Measurements from ENCODE around the gene CRNN. TPM values are rescaled to one million over a fixed set of nuclear protein-coding genes. Genes with fewer than 3 reads are reported as not detected.

Gene CRNN
- total and polyA plus RNA-seq, 10 of the 15 experiments (the other 5 are each of a cell fraction or from before 2014, with no cell fraction given): not detected

DNA sequence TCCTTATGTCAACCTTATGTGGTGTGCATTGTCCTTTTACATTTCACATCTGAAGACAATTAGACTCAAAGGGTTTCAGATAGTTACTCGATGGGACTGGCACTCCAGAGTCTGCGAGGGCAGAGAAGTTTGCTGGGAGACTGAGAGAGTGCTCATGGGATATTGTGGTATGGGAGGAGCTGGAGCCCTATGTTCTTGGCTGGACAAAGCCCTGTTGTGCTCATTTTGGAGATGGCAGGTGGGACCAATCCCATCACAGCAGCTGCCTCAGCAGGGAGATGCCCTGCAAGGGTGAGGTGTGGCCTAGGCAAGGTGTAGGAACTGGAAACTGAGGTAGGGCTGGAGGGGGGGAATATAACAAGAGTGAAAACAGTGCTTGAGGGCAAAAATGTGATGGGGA, 43.5 kb upstream of the CRNN start:
- BruUV-seq (replicated peaks): no TSS peak
- no peak for TF ChIP-seq NRF1 (conservative IDR thresholded peaks at IDR 0.05; ENCODE audit: low read depth, low read length)
- TF ChIP-seq PAX8 (IDR thresholded peaks at IDR 0.05): no peak
- TF ChIP-seq, protein P1, sequence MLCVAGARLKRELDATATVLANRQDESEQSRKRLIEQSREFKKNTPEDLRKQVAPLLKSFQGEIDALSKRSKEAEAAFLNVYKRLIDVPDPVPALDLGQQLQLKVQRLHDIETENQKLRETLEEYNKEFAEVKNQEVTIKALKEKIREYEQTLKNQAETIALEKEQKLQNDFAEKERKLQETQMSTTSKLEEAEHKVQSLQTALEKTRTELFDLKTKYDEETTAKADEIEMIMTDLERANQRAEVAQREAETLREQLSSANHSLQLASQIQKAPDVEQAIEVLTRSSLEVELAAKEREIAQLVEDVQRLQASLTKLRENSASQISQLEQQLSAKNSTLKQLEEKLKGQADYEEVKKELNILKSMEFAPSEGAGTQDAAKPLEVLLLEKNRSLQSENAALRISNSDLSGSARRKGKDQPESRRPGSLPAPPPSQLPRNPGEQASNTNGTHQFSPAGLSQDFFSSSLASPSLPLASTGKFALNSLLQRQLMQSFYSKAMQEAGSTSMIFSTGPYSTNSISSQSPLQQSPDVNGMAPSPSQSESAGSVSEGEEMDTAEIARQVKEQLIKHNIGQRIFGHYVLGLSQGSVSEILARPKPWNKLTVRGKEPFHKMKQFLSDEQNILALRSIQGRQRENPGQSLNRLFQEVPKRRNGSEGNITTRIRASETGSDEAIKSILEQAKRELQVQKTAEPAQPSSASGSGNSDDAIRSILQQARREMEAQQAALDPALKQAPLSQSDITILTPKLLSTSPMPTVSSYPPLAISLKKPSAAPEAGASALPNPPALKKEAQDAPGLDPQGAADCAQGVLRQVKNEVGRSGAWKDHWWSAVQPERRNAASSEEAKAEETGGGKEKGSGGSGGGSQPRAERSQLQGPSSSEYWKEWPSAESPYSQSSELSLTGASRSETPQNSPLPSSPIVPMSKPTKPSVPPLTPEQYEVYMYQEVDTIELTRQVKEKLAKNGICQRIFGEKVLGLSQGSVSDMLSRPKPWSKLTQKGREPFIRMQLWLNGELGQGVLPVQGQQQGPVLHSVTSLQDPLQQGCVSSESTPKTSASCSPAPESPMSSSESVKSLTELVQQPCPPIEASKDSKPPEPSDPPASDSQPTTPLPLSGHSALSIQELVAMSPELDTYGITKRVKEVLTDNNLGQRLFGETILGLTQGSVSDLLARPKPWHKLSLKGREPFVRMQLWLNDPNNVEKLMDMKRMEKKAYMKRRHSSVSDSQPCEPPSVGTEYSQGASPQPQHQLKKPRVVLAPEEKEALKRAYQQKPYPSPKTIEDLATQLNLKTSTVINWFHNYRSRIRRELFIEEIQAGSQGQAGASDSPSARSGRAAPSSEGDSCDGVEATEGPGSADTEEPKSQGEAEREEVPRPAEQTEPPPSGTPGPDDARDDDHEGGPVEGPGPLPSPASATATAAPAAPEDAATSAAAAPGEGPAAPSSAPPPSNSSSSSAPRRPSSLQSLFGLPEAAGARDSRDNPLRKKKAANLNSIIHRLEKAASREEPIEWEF (IDR thresholded peaks at IDR 0.05; ENCODE audit: insufficient replicate concordance, low read depth, low read length): no peak
- TF ChIP-seq SUPT20H (IDR thresholded peaks at IDR 0.05; ENCODE audit: borderline replicate concordance, control insufficient read depth, low read depth, low read length): no peak
- TF ChIP-seq, protein P2, sequence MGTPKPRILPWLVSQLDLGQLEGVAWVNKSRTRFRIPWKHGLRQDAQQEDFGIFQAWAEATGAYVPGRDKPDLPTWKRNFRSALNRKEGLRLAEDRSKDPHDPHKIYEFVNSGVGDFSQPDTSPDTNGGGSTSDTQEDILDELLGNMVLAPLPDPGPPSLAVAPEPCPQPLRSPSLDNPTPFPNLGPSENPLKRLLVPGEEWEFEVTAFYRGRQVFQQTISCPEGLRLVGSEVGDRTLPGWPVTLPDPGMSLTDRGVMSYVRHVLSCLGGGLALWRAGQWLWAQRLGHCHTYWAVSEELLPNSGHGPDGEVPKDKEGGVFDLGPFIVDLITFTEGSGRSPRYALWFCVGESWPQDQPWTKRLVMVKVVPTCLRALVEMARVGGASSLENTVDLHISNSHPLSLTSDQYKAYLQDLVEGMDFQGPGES (IDR thresholded peaks at IDR 0.05): no peak
- TF ChIP-seq, protein P3, sequence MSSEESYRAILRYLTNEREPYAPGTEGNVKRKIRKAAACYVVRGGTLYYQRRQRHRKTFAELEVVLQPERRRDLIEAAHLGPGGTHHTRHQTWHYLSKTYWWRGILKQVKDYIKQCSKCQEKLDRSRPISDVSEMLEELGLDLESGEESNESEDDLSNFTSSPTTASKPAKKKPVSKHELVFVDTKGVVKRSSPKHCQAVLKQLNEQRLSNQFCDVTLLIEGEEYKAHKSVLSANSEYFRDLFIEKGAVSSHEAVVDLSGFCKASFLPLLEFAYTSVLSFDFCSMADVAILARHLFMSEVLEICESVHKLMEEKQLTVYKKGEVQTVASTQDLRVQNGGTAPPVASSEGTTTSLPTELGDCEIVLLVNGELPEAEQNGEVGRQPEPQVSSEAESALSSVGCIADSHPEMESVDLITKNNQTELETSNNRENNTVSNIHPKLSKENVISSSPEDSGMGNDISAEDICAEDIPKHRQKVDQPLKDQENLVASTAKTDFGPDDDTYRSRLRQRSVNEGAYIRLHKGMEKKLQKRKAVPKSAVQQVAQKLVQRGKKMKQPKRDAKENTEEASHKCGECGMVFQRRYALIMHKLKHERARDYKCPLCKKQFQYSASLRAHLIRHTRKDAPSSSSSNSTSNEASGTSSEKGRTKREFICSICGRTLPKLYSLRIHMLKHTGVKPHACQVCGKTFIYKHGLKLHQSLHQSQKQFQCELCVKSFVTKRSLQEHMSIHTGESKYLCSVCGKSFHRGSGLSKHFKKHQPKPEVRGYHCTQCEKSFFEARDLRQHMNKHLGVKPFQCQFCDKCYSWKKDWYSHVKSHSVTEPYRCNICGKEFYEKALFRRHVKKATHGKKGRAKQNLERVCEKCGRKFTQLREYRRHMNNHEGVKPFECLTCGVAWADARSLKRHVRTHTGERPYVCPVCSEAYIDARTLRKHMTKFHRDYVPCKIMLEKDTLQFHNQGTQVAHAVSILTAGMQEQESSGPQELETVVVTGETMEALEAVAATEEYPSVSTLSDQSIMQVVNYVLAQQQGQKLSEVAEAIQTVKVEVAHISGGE (CRISPR knock-in tag; IDR thresholded peaks at IDR 0.05): no peak
- TF ChIP-seq, protein P4, sequence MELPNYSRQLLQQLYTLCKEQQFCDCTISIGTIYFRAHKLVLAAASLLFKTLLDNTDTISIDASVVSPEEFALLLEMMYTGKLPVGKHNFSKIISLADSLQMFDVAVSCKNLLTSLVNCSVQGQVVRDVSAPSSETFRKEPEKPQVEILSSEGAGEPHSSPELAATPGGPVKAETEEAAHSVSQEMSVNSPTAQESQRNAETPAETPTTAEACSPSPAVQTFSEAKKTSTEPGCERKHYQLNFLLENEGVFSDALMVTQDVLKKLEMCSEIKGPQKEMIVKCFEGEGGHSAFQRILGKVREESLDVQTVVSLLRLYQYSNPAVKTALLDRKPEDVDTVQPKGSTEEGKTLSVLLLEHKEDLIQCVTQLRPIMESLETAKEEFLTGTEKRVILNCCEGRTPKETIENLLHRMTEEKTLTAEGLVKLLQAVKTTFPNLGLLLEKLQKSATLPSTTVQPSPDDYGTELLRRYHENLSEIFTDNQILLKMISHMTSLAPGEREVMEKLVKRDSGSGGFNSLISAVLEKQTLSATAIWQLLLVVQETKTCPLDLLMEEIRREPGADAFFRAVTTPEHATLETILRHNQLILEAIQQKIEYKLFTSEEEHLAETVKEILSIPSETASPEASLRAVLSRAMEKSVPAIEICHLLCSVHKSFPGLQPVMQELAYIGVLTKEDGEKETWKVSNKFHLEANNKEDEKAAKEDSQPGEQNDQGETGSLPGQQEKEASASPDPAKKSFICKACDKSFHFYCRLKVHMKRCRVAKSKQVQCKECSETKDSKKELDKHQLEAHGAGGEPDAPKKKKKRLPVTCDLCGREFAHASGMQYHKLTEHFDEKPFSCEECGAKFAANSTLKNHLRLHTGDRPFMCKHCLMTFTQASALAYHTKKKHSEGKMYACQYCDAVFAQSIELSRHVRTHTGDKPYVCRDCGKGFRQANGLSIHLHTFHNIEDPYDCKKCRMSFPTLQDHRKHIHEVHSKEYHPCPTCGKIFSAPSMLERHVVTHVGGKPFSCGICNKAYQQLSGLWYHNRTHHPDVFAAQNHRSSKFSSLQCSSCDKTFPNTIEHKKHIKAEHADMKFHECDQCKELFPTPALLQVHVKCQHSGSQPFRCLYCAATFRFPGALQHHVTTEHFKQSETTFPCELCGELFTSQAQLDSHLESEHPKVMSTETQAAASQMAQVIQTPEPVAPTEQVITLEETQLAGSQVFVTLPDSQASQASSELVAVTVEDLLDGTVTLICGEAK (IDR thresholded peaks at IDR 0.05; ENCODE audit: borderline replicate concordance): no peak
- TF ChIP-seq KDM1A (IDR thresholded peaks at IDR 0.05; ENCODE audit: borderline replicate concordance): no peak
- TF ChIP-seq YY1 (IDR thresholded peaks at IDR 0.05; ENCODE audit: low read depth, low read length): no peak

More for the DNA sequence above, 43.5 kb upstream of the CRNN start:
- Histone ChIP-seq H3K4me1 (ENCODE audit: control insufficient read depth, insufficient read depth, low read length) (peaks cover 10% of the 10 kb centered on the region), H2AFZ (ENCODE audit: control insufficient read depth, low read depth, low read length) (no peak overlapping the region), H3K9me3 (replicated peaks; ENCODE audit: control insufficient read depth, insufficient read depth, low read length) (no peaks in the 10 kb centered on the region), H3K79me2 (ENCODE audit: control insufficient read depth, insufficient read depth, low read length) (no peaks in the 10 kb centered on the region), H3K36me3 (ENCODE audit: control insufficient read depth in 2 of 2, insufficient read depth in 2 of 2, low read length in 1 of 2) (no peaks in the 10 kb centered on the region), H3K4me2 (ENCODE audit: control insufficient read depth, insufficient read depth) (no peak overlapping the region), H3K27me3 (replicated peaks in 1 of 2; ENCODE audit: control insufficient read depth in 2 of 2, insufficient read depth in 2 of 2, low read length in 1 of 2) (no peaks in the 10 kb centered on the region), H3K27ac (ENCODE audit: control insufficient read depth, insufficient read depth) (no peak overlapping the region), H4K20me1 (ENCODE audit: control insufficient read depth, insufficient read depth) (no peaks in the 10 kb centered on the region), H3K4me3 (no peak overlapping the region), H3K9ac (ENCODE audit: control insufficient read depth, insufficient read depth, low read length) (no peak overlapping the region)
- POLR2A ChIA-PET: no interaction called here
- in situ Hi-C loops (cut with MboI): loop anchor here (5.0 kb wide), 2 partner anchors 270 to 405 kb away; no protein-coding TSS in a partner anchor
- RAD21 ChIA-PET (ENCODE audit: unreplicated experiment): interaction anchor here (1.2 to 3.0 kb wide), 9 partner anchors 9 to 549 kb away, joined by 3 to 63 read pairs (median 13); no protein-coding TSS in a partner anchor
- SMC1A ChIA-PET (ENCODE audit: uncharacterized antibody, unreplicated experiment): interaction anchor here (1.2 to 2.7 kb wide), 9 partner anchors 9 to 408 kb away, joined by 3 to 34 read pairs (median 11); no protein-coding TSS in a partner anchor
- no peak for FAIRE-seq
- no peak for ATAC-seq
- CTCF ChIA-PET: interaction anchor here (1.0 to 3.5 kb wide), 23 partner anchors 9 to 423 kb away, joined by 3 to 145 read pairs (median 8); no protein-coding TSS in a partner anchor
- intact Hi-C loops (cut with micrococcal nuclease; ENCODE audit: unreplicated experiment): no loop called here
- 45% methylated on average over 2 of the region's 2 CpGs for WGBS (ENCODE audit: insufficient coverage, insufficient replicate concordance, low lambda C conversion rate, missing lambda C conversion rate)
- no peak for DNase-seq (ENCODE audit: low read depth, low spot score)

Data from GM12878 (cell line).